Liver (tissue), 9 donors: ENCODE data around the gene RASSF1. TPM values are rescaled to one million over a fixed set of nuclear protein-coding genes. Genes with fewer than 3 reads are reported as not detected.

Experiments used
- DNase-seq: peaks from one replicate; pipeline ENCODE4 v3.0.0-alpha.2; 2017; ENCODE audit warnings: low spot score
- H3K27ac ChIP-seq, 2 donors: one replicate each; pipeline ENCODE4 v1.7.0; 2013; ENCODE audit warnings: inconsistent platforms in 2 of 2, low read length in 2 of 2, control low read depth in 1 of 2, low read depth in 1 of 2, mild to moderate bottlenecking in 1 of 2
- H3K27me3 ChIP-seq, 4 donors: one replicate each; pipeline versions ENCODE4 v1.6.1 to v1.7.0; 2013; ENCODE audit warnings: low read length in 3 of 4, inconsistent platforms in 1 of 4, mild to moderate bottlenecking in 1 of 4, moderate library complexity in 1 of 4; ENCODE audit not compliant: control insufficient read depth in 4 of 4, insufficient read depth in 4 of 4
- H3K36me3 ChIP-seq, 4 donors: one replicate each; pipeline versions ENCODE4 v1.6.1 to v1.7.0; 2013; ENCODE audit warnings: low read length in 3 of 4, mild to moderate bottlenecking in 3 of 4, low read depth in 1 of 4, moderate library complexity in 1 of 4; ENCODE audit not compliant: control insufficient read depth in 4 of 4, insufficient read depth in 3 of 4
- H3K4me1 ChIP-seq, 4 donors: one replicate each; pipeline versions ENCODE4 v1.6.1 to v1.7.0; 2013; ENCODE audit warnings: low read length in 3 of 4, mild to moderate bottlenecking in 3 of 4, moderate library complexity in 1 of 4; ENCODE audit not compliant: control insufficient read depth in 4 of 4, insufficient read depth in 4 of 4
- H3K4me3 ChIP-seq, 3 donors: one replicate each; pipeline versions ENCODE4 v1.6.1 to v1.7.0; 2013; ENCODE audit warnings: low read length in 3 of 3, control low read depth in 1 of 3, low read depth in 1 of 3, mild to moderate bottlenecking in 1 of 3
- H3K9ac ChIP-seq, 2 donors: one replicate each; pipeline ENCODE4 v1.7.0; 2013; ENCODE audit warnings: low read length in 2 of 2, mild to moderate bottlenecking in 2 of 2, moderate library complexity in 2 of 2, control low read depth in 1 of 2, low read depth in 1 of 2
- H3K9me3 ChIP-seq, 4 donors: one replicate each; pipeline versions ENCODE4 v1.6.1 to v1.7.0; 2013; ENCODE audit warnings: low read length in 3 of 4; ENCODE audit not compliant: control insufficient read depth in 4 of 4
- EGR1 ChIP-seq, 2 donors: IDR thresholded peaks; 2 replicates each; pipeline ENCODE4 v1.6.1; 2016 to 2018; ENCODE audit warnings: antibody characterized with exemption in 2 of 2, low read depth in 2 of 2
- FOXA1 ChIP-seq: IDR thresholded peaks from 2 replicates; pipeline ENCODE4 v1.6.1; 2016; ENCODE audit warnings: antibody characterized with exemption
- HNF4A ChIP-seq, 2 donors: conservative IDR thresholded peaks; 2 replicates each; pipeline ENCODE4 v1.6.1; 2016; ENCODE audit warnings: antibody characterized with exemption in 2 of 2, mild to moderate bottlenecking in 2 of 2
- HNF4G ChIP-seq: IDR thresholded peaks from 2 replicates; pipeline ENCODE4 v1.6.1; 2016; ENCODE audit warnings: antibody characterized with exemption
- RXRA ChIP-seq, 2 donors: IDR thresholded peaks; 2 replicates each; pipeline ENCODE4 v1.6.1; 2017 to 2018; ENCODE audit warnings: antibody characterized with exemption in 2 of 2, mild to moderate bottlenecking in 1 of 2
- TAF1 ChIP-seq: conservative IDR thresholded peaks from 2 replicates; pipeline ENCODE4 v1.6.1; 2016; ENCODE audit warnings: antibody characterized with exemption, mild to moderate bottlenecking
- YY1 ChIP-seq: IDR thresholded peaks from 2 replicates; pipeline ENCODE4 v1.6.1; 2016; ENCODE audit warnings: antibody characterized with exemption, mild to moderate bottlenecking
- WGBS: extraction: QIAGEN DNeasy Blood & Tissue Kit; methylation state at CpG from one replicate; pipeline ENCODE4 v1.1.7; 2013; 5-methylcytosine and 5-hydroxymethylcytosine counted together
- polyA plus RNA-seq, 2 donors: library from polyadenylated mRNA; stranded (reverse) in 1 of 2; unstranded in 1 of 2; fragments of 200-250 nt in 1 of 2; fragments of >200 nt in 1 of 2; fragmentation: Nextera tagmentation in 1 of 2; extraction: Ambion mirVana in 1 of 2; gene quantifications; one replicate each; pipeline versions ENCODE4 v1.2.1 to v1.2.3, GENCODE V29; 2013 to 2015
- total RNA-seq, 2 donors: library from RNA; depleted of rRNA; stranded (reverse); fragments of >200 nt; gene quantifications; one replicate each; pipeline ENCODE4 v1.2.3, GENCODE V29; 2014
- TF ChIP-seq, protein P1 (sequence below): IDR thresholded peaks from 2 replicates; pipeline ENCODE4 v1.6.1; 2016; ENCODE audit warnings: antibody characterized with exemption, mild to moderate bottlenecking
- TF ChIP-seq, protein P2 (sequence below): fragments of 150-350 bp; IDR thresholded peaks from 2 replicates; pipeline ENCODE4 v1.5.1; 2017; ENCODE audit warnings: improper control_type of control experiment, low read depth, low read length; ENCODE audit not compliant: missing input control
- TF ChIP-seq, protein P3 (sequence below): IDR thresholded peaks from 2 replicates; pipeline ENCODE4 v1.6.1; 2016; ENCODE audit warnings: antibody characterized with exemption
- TF ChIP-seq, protein P4 (sequence below): IDR thresholded peaks from 2 replicates; pipeline ENCODE4 v1.6.1; 2016; ENCODE audit warnings: antibody characterized with exemption
- donor health status: healthy.
- donor health status: healthy.
- donor health status: healthy.
- donor health status: healthy.
- donor health status: healthy.

Gene RASSF1
- total and polyA plus RNA-seq, 4 donors: 6.5 to 13.2 (median 11.2) TPM

DNA sequence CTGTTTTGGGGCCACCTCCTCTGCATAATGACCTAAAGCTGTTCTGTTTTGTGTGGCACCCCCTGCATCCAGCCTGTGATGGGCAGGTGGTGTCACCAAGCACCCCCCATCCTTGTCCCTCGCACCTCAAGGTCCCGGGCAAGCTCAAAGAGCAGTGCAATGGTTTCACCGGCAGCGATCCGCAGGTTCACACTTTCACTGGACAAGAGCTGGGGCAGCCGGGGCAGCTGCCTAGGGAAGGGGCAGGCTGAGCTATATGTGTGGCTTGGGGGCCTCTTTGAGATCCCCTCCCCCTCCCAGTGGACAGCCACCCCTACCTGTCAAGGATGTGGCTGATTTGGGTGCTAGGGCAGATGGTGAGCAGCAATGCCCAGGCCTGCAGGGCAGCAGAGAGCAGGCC, 51.5 kb downstream of the RASSF1 start (continued):
- TF ChIP-seq, protein P1, sequence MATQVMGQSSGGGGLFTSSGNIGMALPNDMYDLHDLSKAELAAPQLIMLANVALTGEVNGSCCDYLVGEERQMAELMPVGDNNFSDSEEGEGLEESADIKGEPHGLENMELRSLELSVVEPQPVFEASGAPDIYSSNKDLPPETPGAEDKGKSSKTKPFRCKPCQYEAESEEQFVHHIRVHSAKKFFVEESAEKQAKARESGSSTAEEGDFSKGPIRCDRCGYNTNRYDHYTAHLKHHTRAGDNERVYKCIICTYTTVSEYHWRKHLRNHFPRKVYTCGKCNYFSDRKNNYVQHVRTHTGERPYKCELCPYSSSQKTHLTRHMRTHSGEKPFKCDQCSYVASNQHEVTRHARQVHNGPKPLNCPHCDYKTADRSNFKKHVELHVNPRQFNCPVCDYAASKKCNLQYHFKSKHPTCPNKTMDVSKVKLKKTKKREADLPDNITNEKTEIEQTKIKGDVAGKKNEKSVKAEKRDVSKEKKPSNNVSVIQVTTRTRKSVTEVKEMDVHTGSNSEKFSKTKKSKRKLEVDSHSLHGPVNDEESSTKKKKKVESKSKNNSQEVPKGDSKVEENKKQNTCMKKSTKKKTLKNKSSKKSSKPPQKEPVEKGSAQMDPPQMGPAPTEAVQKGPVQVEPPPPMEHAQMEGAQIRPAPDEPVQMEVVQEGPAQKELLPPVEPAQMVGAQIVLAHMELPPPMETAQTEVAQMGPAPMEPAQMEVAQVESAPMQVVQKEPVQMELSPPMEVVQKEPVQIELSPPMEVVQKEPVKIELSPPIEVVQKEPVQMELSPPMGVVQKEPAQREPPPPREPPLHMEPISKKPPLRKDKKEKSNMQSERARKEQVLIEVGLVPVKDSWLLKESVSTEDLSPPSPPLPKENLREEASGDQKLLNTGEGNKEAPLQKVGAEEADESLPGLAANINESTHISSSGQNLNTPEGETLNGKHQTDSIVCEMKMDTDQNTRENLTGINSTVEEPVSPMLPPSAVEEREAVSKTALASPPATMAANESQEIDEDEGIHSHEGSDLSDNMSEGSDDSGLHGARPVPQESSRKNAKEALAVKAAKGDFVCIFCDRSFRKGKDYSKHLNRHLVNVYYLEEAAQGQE: no peak
- TF ChIP-seq, protein P2, sequence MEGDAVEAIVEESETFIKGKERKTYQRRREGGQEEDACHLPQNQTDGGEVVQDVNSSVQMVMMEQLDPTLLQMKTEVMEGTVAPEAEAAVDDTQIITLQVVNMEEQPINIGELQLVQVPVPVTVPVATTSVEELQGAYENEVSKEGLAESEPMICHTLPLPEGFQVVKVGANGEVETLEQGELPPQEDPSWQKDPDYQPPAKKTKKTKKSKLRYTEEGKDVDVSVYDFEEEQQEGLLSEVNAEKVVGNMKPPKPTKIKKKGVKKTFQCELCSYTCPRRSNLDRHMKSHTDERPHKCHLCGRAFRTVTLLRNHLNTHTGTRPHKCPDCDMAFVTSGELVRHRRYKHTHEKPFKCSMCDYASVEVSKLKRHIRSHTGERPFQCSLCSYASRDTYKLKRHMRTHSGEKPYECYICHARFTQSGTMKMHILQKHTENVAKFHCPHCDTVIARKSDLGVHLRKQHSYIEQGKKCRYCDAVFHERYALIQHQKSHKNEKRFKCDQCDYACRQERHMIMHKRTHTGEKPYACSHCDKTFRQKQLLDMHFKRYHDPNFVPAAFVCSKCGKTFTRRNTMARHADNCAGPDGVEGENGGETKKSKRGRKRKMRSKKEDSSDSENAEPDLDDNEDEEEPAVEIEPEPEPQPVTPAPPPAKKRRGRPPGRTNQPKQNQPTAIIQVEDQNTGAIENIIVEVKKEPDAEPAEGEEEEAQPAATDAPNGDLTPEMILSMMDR: no peak

DNA sequence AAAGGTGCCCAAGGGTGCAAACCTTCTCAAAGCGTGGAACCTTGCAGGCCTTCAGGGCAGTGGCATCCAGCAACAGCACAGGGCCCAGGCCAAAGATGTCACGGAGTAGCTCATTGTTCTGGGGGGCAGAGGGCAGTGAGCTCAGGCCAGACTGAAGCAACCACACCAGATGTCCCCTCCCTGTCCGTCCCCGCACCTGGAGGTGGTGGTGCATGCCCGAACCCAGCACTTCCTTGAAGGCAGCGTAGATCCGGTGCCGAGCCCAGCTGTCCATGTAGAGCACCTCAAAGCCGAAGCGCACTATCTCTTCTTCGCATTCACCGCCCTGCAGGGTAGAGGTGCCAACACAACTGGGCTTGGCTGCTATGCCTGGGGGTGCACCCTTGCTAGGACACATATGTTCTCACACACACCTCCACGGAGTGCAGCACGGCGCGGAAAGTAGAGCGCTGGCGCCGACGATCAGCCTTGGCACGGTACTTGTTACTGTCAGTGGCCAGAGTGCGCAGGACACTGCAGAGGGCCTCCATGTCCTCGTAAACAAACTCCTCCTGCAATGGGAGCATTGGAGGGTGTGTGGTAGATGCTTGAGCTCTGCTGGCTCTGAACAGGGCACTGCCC, 52.1 kb downstream of the RASSF1 start:
- peaks cover 5 to 25% (median 17%) of the 10 kb centered on the region in 4 donors for H3K4me1 ChIP-seq
- no peak overlapping the region for H3K27ac ChIP-seq
- H3K9ac ChIP-seq: no peak overlapping the region
- peaks cover 5 to 41% (median 22%) of the 10 kb centered on the region in 4 donors for H3K36me3 ChIP-seq
- 96% methylated on average over 23 of the region's 23 CpGs for WGBS
- H3K27me3 ChIP-seq: no peaks in the 10 kb centered on the region
- TF ChIP-seq HNF4G (no peak), YY1 (no peak), HNF4A (conservative IDR thresholded peaks at IDR 0.05) (no peak), TAF1 (no peak), EGR1 (IDR thresholded peaks at IDR 0.05; ENCODE audit: low read depth in 2 of 2) (no peak)
- TF ChIP-seq, protein P2: no peak
- DNase-seq: no peak
- no peak overlapping the region for H3K4me3 ChIP-seq
- H3K9me3 ChIP-seq: no peaks in the 10 kb centered on the region

DNA sequence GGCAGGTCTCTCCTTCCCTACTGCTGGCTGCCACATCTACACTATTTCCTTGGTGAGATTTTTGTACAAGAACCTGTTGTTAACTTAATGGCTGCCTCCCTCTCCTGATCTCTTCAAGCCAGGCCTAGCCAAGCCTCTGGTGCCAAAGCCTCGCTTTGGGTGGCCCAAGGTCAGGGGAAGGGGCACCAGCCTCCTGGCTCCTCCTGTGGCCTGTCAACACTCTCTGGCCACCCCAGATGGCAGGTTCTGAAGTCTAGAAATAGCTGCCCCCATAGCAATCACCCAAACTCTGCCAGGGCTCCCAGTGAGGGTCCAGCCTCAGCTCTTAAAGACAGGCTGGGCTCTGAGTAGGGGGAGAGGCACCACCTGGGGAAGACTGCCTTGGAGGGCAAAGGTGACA, 53.4 kb downstream of the RASSF1 start:
- WGBS: 93% methylated on average over 1 of the region's 1 CpG
- DNase-seq: no peak
- no peak overlapping the region for H3K9ac ChIP-seq
- TF ChIP-seq, protein P3, sequence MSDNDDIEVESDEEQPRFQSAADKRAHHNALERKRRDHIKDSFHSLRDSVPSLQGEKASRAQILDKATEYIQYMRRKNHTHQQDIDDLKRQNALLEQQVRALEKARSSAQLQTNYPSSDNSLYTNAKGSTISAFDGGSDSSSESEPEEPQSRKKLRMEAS: no peak
- TF ChIP-seq, protein P2: no peak
- no peak for TF ChIP-seq HNF4A (conservative IDR thresholded peaks at IDR 0.05)
- TF ChIP-seq, protein P1: no peak
- TF ChIP-seq RXRA (IDR thresholded peaks at IDR 0.05): no peak
- TF ChIP-seq FOXA1: no peak
- TF ChIP-seq, protein P4, sequence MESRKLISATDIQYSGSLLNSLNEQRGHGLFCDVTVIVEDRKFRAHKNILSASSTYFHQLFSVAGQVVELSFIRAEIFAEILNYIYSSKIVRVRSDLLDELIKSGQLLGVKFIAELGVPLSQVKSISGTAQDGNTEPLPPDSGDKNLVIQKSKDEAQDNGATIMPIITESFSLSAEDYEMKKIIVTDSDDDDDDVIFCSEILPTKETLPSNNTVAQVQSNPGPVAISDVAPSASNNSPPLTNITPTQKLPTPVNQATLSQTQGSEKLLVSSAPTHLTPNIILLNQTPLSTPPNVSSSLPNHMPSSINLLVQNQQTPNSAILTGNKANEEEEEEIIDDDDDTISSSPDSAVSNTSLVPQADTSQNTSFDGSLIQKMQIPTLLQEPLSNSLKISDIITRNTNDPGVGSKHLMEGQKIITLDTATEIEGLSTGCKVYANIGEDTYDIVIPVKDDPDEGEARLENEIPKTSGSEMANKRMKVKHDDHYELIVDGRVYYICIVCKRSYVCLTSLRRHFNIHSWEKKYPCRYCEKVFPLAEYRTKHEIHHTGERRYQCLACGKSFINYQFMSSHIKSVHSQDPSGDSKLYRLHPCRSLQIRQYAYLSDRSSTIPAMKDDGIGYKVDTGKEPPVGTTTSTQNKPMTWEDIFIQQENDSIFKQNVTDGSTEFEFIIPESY: no peak
- TF ChIP-seq YY1: no peak

More for the DNA sequence above, 53.4 kb downstream of the RASSF1 start:
- Histone ChIP-seq H3K36me3 (peaks cover 5 to 41% (median 22%) of the 10 kb centered on the region in 4 donors), H3K4me3 (no peak overlapping the region), H3K27ac (no peak overlapping the region), H3K4me1 (peaks cover 2 to 16% (median 10%) of the 10 kb centered on the region in 4 donors), H3K9me3 (no peaks in the 10 kb centered on the region), H3K27me3 (no peaks in the 10 kb centered on the region)
